B cell (primary cell): ENCODE data around the gene KIF26B.
"Not testable (repeated sequence)": the region's sequence is repeated elsewhere in the genome, so short reads cannot be mapped to it uniquely, and the experiment has no call there.

Experiments used
- CTCF ChIP-seq: fragments of 200-600 bp; IDR thresholded peaks from one replicate; pipeline ENCODE4 v1.8.0; 2022; ENCODE audit warnings: antibody characterized with exemption, mild to moderate bottlenecking
- EZH2 ChIP-seq: IDR thresholded peaks from 2 replicates; pipeline ENCODE4 v1.6.1; 2012; ENCODE audit warnings: borderline replicate concordance, low read depth, mild to moderate bottlenecking, moderate library complexity, low read length; ENCODE audit not compliant: insufficient read depth, poor library complexity, severe bottlenecking

- TF ChIP-seq CTCF, EZH2: not testable (repeated sequence)
These were observed 182.2 kb downstream of the KIF26B start for GRCh38 chr1:245336984-245337355.
